Ovary (tissue), 3 donors: ENCODE measurements around the gene ST6GALNAC4.

ENCODE experiments used
- CTCF ChIP-seq, 3 donors: fragments of 450-650 bp in 2 of 3; fragments of 200-600 bp in 1 of 3; IDR thresholded peaks; one replicate each; pipeline versions ENCODE4 v1.5.1 to v1.8.0; 2016 to 2022; ENCODE audit warnings: antibody characterized with exemption in 3 of 3, mild to moderate bottlenecking in 1 of 3
- POLR2A ChIP-seq: fragments of 450-650 bp; IDR thresholded peaks from one replicate; pipeline ENCODE4 v1.6.1; 2017; ENCODE audit warnings: antibody characterized with exemption, mild to moderate bottlenecking, moderate library complexity
- donor health status: DM: no; HTN: no; CAD: no.

- TF ChIP-seq POLR2A, result no peak
- no peak for TF ChIP-seq CTCF (IDR thresholded peaks at IDR 0.05)
Measured at GRCh38 chr9:127959398-127959797, 42.6 kb upstream of the ST6GALNAC4 start.
